ENCODE data around the gene EPDR1.

Gene EPDR1

DNA sequence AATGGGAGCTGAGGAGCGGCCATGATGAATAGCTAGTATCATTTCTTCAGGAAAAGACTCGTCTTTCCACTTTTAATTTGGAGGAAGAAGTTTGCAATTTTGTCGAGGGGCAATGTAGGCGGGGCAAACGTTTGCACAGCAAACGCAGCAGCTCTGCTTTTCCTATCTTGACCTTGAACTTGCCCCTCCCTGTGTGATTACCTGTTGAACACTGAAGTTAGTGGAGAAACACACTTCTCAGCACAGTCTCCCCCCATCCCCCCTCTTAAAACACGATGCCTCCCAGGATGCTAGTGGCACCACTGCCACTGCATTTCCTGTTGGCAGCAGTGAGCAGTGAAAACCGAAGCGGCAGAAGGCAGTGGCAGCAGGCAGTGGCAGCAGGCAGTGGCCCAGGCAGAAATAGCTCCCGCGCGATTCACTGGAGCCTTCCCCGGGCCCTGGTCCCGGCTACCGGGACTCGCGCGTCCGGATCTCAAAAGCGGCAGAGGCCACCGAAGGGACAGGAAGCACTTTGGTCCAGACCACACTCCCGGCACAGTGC lies at the start of gene EPDR1:
TSS of gene EPDR1 (plus strand) at position 336 of the 544 bp plus-strand sequence. CDS start 300 bp downstream, outside the sequence.
- no peak for DNase-seq

DNA sequence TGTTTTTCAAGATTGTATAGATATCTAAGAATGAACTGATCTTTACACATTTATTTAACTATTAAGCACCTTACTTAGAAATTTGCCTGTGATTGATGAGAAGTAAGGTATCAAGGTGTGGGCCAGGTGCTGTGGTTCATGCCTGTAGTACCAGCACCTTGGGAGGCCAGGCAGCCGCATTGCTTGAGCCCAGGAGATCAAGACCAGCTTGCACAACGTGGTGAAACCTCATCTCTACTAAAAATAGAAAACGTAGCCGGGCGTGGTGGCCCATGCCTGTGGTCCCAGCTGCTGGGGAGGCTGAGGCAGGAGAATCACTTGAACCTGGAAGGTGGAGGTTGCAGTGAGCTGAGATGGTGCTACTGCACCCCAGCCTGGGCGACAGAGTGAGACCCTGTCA lies 38.4 kb upstream of the EPDR1 start:
- no peak for DNase-seq

DNA sequence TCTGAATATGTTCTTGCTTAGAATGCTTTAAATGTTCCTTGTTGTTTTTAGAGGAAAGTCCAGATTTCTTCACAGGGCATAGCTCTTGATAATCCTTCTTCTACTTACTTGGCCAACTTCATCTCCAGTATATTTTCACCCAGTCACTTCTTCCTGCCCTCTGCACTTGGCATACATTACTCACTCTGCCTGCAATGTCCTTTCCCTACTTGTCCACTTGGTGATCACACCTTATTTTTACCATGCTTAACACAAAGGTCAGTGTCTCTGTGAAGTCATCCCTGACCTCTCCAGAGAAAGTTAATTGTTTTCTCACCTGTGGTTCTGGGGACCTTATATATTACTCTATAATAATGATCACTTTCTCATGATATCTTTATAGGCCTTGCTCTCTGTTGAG lies 27.1 kb upstream of the EPDR1 start:
- no peak for DNase-seq

DNA sequence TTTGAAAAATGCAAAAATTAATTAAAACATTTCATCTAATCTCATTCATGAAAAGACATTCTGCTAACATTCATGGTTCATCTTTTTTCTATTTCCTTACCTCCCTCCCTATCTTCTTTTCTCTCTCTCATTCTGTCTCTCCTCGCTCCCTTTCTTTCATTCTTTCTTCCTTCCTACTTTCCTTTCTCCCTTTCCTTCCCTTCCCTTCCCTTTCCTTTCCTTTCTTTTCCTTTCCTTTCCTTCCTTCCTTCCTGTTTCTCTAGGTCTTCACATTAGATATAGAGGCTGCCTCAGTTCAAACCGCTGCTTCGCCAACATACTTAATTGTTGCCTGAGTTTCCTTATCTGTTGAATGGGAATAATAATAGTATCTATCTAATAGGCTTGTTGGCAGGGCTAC lies 25.8 kb upstream of the EPDR1 start:
- no peak for DNase-seq

DNA sequence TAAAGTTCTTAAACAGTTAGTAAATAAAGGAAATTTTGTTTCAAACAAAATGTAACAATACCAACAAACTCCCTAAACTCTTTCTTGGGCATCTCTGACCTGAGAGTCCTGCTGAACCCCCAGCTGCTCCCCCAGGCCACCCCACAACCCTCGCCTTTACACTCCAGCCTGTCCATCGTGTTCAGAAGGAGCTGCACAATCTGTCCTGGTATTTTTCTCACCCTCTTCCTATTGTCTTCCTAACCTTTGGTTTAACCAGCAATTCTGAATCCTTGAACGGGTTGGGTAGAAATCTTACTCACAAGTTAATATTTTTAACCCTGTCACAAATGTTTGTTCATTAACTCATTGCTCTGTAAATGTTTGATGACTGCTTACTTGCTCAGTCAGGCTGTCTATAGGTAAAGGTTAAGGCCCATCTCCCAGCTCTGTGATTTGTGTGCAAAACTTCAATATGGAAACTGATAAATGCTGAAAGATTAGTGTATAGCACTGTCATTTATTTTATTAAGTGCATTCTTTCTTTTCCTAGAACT lies 20.7 kb upstream of the EPDR1 start:
- no peak for DNase-seq

DNA sequence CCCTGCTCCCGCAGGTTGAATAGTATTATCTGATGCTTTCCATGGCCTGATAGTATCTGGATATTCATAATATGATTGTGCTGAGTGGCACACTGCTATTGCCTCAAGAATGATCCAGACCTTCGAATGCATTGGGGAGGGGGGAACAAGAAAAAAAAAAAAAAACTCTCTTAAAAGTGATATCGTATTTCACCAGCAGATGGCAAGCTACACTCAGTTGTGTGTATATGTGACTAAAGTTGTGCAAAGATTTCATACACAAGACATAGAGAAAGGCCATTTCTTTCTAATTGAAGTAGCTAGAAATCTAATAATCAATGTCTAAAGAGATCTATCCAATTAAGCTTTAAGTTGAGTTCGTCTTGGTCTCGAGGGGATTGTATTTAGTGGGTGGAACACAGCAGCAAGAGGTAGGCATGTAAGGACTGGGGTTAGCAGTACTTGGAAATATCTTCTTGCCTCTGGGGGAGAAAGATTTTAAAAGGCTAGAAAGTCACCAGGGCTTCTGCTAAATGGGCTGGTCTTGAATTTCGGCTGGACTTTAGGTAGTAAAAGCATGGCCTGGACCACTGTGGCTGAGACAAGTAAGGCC lies 19.1 kb upstream of the EPDR1 start:
- DNase-seq, result no peak

DNA sequence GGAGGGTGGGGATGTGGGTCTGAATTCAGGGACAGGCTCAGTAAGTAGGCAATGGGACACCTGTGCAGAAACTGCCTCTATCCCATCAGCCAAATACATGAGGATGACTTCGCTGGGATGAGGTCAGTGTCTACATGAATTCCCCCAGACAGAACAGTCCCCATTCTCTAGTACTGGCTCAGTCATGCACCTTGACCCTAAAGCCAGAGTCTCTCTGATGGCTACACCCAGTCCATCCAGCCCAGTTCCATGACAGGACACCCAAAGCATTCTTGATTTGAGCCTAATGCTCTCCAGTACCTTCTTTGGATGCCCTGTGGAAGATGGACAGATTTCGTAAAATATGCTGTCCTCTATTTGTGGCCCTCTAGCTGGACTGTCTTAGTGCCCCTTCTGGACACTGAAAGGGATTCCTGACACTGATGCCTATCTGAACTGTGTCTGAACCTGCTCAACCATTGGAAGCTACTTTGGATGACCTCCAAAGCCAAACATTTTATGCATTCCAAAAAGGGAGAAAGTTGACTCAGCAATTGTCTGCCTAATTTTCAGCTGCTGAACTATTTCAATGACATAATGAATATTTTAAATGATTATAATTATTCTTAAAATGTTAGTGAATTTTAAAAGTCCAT lies 18.4 kb upstream of the EPDR1 start:
- DNase-seq, result no peak

DNA sequence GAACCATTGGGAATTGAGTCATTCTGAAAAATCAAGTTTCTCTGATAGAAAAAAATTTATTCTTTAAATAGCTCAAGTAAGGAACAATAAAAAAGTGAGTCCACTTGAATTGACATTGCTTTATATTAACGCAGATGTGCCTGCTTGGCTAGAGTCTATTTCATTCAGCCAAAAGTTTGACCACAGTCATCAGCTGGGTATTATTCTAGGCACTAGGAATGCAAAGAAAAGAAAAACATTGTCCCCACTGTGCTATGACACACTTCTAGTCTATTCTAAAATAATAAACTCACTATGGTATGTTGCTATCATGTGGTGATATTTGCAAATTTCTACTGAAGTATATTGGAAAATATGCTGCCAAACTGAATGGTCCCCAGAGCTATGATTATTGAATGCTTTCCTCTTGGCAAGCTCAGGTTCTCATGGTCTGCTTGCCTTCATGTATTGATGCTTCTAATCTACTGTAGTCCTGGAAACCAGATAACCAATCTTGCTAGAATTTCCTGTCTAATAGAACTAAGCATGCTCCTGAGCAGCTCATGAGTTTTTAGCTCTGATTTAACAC lies 12.1 kb upstream of the EPDR1 start:
- DNase-seq, result no peak

DNA sequence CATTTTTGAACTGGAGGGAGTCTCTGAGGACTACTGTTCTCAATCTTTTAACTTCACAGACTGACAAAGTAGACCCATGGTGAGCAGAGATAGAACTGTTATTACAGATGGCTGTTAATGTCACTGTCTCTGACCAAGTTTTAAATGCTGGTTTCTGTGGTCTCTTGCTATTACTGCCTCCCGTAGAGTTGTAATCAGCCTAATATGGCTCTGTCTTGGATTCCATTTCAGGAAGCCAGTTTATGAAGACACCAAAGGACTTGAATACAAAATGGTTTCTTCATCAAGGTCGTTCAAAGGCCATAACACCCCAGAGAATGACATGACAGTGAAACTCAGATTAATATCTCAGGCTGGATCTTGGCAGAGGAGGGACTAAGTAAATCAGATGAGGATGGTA lies 7.7 kb upstream of the EPDR1 start:
- no peak for DNase-seq

DNA sequence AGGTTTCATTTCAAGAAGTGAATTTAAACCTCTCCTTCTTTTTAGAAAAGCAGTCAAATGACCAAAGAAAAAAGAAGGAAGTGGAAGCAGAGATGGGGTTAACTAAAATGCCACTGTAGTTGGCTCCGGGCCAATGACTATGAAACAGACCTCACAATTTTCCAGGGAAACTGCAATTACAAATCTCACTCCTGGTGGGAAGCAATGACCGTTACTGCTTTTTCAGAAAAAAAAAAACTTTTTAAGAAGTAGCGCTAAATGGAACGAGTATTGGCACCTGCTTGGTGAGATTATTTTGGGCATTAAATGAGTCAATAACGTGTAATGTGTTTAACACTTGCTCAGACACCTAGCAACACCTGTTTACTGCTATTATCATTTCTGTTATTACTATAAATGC lies 5.0 kb upstream of the EPDR1 start:
- no peak for DNase-seq

DNA sequence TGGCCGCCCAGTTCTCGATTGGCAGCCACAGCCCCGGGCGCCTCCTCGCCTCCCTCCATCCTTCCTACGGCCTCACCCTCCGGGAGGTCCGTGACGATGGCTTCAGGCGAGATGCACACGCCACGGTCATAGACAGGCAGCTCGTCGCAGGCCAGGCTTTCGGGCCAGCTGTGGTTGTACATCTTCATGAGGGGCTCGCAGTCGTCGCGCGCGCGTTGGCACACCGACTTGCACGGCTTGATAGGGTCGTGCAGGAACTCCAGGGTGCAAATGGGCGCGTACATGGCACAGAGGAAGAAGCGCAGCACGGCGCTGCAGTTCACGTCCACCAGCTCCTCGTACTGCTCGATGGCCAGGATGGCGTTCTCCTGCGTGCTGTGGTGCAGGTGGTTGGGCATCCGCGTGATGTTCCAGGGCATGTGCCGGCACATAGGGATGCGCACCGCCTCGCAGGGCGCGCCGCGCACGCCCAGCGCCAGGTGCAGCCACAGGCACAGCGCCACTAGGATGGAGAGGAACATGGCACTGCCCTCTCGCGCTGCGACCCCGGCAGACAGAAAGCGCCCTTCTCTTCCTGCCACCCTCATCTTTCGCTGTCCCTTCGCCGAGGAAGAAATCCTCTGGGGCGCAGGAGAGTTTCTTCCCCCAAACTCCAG lies 4.3 kb upstream of the EPDR1 start:
- no peak for DNase-seq

DNA sequence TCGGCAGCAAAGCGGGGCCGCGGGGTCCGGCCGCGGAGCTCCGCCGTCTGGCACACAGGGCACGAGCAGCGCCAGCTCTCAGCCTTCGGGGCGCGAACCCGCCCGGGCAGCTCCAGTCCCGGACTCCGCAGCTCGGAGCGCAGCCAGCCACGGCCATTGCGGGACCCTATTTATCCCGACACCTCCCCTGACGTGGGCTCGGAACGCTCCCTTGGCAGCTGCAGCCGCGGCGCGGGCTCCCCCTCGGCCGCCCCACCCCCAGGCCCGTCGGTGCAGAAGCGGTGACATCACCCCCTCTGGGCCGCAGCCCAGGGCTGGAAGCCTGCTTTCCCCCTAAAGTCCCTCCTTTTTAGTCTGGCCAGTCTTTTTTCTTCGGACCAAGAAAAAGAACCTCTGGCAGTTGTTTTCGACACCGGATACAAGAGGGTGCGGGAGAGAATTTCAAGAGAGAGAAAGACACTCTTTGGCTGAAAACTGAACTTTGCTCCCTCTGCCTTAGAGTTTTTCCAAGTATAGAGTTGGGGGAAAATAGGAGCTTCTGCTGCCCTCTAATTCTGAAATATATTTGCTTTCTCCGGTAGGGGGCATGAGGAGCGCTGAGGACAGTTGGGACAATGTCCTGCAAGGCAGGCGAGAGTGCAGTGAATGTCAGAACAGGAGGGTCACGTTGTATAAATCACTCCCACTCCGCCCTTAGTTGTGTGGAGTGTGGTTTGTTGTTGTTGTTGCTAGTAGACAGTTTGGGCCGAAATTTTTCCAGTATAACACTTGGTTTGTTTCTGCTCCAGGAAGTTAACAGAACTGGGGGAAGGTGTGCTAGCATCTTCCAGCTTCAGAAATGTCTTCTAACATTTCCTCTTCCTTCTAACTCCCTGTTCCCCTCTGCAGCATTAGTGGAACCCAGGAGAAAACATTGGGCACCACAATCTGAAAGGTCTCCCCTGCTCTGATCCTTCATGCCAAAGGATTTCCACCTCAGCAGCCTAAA lies 3.5 kb upstream of the EPDR1 start, which contains the start of gene SFRP4:
TSS of gene SFRP4 (minus strand) at position 145 of the 988 bp plus-strand sequence. CDS start 280 bp downstream, outside the sequence.
- DNase-seq, result no peak

DNA sequence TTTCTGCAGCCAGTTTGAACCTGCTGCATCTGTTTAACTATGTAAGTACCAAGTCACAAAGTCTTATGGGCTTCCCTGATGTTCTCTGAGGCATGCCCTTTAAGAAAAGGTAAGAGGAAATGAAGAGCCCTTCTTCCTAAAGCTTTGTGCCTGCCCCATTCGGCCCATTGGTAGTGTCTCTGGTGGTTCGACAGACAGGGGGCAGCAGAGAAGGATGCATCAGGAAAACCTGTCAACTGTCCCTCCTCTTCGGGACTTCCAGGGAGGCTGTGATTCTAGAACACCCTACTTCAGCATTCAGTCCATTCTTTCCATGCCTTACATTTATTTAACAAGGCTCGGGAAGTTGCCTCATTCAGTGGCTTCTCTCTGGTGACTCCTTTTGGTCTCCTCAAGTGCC lies 1.9 kb upstream of the EPDR1 start:
- DNase-seq, result no peak

DNA sequence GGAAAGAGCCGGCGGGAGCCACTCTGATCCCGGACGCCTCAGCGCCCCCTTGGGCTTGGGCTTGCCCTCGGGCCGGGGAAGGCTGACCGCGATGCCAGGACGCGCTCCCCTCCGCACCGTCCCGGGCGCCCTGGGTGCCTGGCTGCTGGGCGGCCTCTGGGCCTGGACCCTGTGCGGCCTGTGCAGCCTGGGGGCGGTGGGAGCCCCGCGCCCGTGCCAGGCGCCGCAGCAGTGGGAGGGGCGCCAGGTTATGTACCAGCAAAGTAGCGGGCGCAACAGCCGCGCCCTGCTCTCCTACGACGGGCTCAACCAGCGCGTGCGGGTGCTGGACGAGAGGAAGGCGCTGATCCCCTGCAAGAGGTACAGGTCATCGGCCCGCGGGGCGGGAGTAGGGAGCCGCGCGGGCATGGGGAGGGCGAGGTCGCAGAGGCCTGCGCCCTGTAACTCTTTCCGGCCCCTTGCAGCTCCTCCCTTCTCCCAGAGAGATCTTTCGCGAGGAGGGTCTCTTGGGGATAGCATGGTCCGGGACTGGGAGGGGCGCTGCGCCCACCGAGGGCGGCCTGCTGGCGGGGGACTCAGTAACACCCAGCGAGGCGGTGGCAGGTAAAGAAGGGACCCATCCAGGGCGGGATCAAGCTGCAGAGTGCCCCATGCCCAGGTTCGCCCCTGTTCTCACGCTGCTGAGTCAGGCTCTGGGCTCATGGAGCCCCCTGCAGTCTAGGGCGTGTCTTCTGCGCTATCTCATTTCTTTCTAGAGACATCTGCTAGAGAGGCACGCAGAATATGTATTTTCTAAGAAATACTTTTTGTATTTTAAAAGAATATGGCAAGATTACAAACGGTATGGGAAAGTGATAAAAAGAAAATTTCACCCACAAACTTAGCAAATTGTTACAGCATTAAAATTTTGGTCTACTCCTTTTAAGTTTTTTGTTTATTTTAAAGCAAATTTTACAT lies 687 bp downstream of the EPDR1 start:
- DNase-seq, result no peak

DNA sequence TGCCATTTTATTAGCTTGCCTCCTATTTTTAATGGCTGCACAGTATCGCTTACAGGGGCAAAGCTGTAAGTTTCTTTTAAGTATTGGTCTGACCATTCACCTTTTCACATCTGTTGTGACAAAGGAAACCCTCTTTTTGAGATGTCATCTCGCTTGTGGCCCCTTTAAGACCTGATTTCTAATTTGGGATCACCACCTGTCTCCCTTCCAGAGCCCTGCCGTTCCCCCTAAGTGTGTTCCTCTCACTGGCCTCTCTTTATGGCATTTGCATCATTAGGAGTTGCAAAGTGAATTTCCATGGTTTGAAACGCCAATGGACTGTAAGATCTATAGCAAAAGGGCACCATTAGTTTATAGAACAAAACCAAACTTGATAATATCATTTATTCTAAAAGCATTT lies 1.4 kb downstream of the EPDR1 start:
- no peak for DNase-seq

DNA sequence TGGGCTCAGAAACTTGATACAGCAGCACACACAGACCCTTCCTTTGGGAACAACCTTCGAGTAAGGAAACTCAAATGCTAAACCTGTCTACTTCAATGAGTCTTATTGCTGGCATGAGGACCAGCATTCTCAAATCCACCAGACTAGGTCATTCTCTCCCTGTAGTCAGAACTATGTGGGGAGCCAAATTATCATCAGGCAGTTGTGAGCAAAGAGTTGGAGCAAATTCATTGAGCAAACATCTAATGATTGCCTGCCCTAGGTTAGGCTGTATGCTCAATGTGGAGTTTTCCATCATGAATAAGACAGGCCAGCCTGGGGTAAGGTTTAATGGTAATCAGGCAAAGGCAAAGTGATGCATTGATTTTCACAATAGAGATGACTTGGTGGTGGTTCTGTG lies 3.6 kb downstream of the EPDR1 start:
- no peak for DNase-seq

DNA sequence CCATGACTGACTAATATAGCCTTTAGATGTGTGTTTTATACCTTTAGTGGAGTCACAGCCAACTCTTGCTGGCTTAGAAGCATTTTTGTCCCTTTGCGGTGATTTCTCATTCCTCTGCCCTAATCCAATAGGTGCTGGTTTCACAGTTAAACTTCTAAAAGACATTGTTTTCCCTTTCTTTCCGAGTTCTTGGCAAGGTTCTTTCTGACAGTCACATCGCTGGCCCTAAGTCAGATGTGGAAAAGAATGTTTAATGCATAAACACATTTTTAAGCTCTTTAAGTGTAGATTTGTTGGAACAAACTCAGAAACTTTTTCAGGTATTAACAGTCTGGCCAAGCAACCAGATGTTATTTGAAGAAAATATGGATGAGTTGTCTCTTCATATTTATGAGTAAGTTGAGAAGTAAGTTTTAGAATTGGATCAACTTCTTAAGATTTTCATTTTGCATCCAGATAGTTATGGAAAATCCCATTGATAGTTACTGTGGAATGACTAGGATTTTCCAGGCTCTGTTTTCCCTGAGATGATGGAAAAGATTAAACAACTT lies 4.1 kb downstream of the EPDR1 start:
- DNase-seq, result no peak

DNA sequence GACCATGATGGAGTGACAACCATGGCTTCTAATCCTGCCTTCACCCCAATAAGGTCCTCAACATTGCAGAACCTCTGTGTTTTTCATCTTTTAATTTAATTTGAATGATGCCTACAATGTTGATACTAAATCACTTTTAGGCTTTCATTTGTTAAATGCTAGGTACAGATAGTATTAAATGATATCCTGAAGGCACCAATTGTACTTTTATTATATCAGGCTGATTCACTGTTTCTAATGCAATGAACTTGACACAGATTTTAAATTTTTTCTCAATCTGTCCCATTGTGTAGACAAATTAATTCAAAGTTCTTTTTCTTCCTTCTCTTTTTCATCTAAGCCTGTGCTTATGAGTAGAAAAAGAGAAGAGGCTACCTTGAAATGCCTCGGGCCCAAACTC lies 5.2 kb downstream of the EPDR1 start:
- no peak for DNase-seq

DNA sequence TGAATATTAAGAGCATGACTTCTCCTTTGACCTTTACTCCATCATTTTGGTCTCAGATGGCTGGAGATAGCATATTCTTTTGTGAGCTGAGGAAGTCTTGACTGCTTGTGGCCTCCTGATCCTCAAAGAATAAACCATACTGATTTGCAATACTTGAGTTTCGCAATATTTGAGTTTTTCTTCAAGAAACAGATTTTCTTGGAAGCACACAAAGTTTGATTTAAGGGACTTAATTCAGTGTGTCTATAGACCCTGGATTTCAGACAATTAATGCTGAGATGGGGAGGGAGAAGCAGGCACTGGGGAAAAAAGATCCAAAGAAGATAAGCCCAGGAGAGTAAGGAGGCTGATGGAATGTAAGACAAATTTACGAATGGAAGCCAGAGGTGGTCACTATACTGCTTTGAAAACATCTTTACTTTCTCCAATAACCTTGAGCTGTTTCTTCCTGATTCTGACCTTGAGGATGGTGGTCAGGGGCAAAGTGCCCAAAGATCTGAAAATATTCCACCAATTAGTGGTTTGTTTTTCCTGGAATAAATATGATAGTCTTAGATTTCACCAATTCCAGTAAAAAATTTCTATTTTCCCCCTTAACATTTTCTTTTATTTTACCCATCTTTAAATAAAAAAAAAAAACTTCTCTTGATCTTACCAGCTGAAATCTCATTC lies 7.5 kb downstream of the EPDR1 start:
- DNase-seq, result no peak

DNA sequence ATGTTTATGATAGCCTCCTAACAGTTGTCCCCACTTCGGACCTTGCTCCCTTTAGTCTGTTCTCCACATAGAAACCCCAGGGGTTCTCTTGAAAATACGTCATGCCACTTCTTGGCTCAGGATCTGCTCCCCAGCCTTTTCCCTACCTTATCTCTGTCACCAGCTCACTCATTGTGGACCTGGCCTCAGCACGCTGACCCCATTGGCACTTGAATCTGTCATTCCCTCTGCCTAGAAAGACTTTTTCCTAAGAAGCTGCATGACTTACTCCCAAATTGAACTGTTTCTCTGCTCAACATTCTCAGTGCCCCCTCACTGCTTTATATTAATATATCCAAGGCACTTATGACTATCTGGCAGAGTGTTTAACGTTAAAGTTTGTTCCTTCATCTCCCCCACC lies 8.4 kb downstream of the EPDR1 start:
- DNase-seq, result no peak

All from stimulated activated naive CD4-positive, alpha-beta T cell treated with Interleukin-2 at 50 U/mL for 16 hours (primary cell).